Activated CD4-positive, alpha-beta T cell treated with anti-CD3 and anti-CD28 coated beads, Interleukin-2, amount 50 U/mL, for 4 hours (primary cell): ENCODE data around the gene SART3.
"Not testable (repeated sequence)": the region's sequence is repeated elsewhere in the genome, so short reads cannot be mapped to it uniquely, and the experiment has no call there.

Source experiments
- DNase-seq, 2 experiments: peaks; one replicate each; pipeline ENCODE4 v3.0.0-alpha.2; 2020

The SART3 gene

GRCh38 chr12:108518716-108519496 is 42.1 kb downstream of the SART3 start:
- DNase-seq, result no peak

GRCh38 chr12:108518101-108518715 is 42.8 kb downstream of the SART3 start:
- no peak for DNase-seq

GRCh38 chr12:108517288-108518100 is 43.5 kb downstream of the SART3 start:
- DNase-seq, result no peak

DNA sequence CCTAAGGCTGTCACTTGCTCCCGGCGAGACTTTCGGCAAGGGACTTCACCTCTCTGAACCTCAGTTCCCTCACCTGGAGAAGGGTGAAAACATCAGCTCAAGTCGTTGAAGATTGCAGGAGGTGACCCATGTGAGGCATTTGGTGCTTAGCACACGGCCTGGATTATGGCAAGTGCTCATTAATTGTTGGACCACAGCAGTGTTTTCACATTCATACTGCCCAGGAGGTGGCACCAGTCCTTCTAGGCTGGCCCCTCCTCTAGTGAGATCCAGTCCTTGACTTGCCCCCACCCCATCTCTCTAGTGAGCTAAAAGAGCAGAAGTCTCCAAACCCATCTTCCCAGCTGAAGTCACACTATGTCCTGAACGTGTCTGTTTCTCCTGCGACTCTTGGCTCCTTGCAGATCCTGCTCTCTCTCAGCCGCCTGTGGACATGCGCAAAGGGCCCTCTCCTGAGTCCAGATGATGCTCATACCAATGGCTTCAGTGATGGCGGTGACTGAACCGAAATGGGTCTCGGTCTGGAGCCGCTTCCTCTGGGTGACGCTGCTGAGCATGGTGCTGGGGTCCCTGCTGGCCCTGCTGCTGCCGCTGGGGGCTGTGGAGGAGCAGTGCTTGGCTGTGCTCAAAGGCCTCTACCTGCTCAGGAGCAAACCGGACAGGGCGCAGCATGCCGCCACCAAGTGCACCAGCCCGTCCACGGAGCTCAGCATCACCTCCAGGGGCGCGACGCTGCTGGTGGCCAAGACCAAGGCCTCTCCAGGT is 44.3 kb downstream of the SART3 start:
- DNase-seq, result no peak

DNA sequence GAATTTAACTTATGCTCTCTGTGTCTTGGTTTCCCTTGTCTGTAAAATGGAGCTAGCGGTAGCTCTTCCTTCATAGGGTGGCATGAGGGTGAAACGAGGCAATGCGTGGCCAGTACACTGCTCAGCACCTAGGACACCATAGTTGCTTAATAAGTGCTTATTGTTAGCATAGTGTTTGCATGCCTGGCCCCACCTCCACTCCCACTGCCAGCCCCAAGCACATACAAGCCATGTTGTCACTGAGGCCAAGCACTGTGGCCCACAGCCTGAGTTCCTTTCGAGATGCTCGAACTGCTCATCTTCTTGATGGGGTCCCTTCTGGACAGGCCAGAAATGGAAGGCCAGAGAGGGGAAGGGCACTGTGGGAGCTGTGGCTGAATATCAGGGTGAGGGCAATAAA is 45.1 kb downstream of the SART3 start:
- DNase-seq, result no peak

- peak; percentile 99 for DNase-seq
These were observed 45.8 kb downstream of the SART3 start, which contains the start of gene FICD for GRCh38 chr12:108514973-108515814. TSS of gene FICD (plus strand) at chr12:108515277. CDS start at chr12:108516973, 1,696 bp downstream.

DNA sequence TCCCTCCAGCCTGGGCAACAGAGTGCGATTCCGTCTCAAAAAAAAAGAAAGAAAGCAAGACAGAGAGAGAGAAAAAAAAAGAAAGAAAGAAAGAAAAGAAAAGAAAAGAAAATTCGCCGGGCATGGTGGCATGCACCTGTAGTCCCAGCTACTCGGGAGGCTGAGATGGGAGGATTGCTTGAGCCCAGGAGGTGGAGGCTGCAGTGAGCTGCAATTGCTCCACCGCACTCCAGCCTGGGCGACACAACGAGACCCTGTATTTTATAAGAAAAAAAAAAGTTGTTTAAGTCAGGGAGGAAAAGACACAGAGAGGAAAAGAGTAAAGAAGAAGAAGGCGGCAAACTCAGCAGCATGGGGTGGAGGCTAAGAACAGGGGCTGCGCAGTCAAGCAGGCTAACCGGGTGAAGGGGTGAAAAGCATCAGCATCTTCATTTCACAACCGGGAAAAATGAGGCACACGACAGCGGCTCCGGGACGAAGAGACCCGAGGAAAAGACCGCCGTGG is 46.5 kb downstream of the SART3 start:
- DNase-seq, result no peak

GRCh38 chr12:108511633-108512540 is 49.1 kb downstream of the SART3 start:
- peak; percentile 69 to 73 for DNase-seq

- no peak for DNase-seq
These were observed 50.1 kb downstream of the SART3 start for GRCh38 chr12:108510836-108511235.

DNA sequence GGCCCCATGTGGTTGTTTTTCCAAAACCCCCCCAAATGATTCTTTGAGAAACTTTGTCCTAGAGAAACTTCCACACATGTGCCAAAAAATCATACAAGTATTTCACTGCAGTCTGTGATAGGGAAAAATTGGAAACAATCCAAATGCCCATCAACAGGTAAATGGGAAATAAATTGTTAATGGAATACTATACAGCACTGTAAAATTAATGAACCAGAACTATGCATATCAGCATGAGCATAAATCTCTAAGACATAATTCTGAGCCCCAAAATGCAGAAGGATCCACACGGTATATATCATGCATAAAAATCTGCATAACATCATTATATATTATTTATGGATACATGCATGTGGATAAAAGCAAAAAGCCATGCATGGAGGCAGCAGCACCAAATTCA is 51.2 kb downstream of the SART3 start:
- DNase-seq, result no peak

DNA sequence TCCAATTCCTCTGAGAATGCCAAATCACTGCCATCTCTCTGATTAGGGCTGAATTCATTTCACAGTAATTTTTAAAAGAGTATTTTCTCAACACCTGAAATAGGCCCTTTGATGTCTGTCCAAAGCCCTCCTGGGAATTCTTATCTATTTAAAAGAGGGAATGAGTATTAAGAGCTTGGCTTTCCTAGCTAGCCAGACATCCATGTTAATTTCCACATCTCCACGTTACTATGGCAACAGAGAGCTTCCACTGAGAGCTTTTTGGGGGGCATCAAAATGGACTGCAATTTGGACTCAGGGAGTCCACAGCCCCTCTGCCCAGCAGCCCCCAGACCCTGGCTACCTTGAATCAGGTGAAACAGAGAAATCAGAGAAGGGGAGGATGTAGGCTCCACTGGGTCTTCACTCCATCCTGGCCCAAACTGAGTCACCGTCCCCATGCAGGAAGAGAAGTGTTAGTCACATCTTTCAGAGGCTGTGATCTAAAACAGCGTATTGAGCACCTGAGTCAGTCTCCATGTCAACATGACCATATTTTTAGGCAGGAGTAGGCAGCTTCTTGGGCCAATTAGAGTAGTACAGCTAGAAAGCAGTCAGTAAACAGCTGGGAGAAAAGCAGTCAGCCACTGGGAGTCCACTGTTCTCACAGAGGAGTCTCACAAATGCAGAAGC is 52.9 kb downstream of the SART3 start:
- DNase-seq, result no peak

DNA sequence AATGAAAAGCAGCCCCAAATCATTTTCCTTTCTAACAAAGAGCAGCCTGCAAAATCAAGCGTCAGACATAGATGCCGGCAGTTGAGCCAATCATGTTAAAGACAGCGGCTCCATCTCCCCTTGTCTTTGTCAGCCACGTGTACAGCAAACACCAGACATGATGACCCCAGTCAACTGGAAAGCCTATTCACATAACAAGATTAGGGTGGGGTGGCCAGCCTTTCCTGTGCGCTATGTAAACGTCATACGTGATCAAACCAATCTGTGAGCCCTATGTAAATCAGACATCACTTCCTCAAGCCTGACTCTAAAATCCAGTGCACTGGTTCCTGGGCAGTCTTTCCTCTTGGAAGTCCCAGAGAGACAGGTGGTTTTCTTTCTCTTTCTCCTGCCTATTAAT is 55.8 kb downstream of the SART3 start:
- DNase-seq, result no peak

- no peak for DNase-seq
These were observed 58.1 kb downstream of the SART3 start for GRCh38 chr12:108502922-108503321.

GRCh38 chr12:108498136-108498535 is 62.8 kb downstream of the SART3 start:
- DNase-seq, result no peak

DNA sequence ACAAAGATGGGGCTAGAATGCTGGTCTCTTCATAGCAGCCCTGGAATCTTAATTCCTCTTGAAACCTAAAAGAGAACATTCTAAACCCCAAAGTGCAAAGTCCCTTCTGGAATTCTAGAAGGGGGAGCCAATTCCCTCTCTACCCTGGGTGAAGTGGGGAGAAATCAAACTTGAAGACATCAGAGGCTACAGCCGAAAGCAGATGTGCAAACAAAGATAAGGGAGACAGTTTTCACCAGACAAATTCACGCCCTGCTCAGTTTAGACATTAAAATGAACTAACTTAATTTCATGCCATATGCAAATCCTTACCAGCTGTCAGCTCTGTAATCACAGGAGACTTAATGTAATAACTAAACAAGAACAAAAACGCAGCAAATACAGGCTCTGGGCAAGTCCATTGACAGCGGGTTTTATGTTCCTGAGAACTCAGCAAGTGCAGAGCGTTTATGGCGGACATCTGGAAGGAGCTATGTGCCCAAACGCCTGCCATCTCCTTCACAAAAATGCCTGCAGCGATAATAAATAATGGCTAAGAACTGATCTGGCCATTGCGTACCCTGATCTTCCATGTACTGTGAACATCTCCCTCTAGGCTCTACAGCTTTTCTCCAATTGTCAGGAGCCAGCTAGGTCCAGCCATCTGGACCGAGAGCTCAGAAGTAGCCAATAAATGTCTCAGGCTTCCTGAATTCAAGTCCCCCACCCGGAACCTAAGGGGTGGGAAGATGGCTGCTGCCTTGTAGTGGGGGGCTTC is 65.0 kb downstream of the SART3 start:
- DNase-seq, result no peak

GRCh38 chr12:108495054-108495453 is 65.9 kb downstream of the SART3 start:
- DNase-seq, result no peak

DNA sequence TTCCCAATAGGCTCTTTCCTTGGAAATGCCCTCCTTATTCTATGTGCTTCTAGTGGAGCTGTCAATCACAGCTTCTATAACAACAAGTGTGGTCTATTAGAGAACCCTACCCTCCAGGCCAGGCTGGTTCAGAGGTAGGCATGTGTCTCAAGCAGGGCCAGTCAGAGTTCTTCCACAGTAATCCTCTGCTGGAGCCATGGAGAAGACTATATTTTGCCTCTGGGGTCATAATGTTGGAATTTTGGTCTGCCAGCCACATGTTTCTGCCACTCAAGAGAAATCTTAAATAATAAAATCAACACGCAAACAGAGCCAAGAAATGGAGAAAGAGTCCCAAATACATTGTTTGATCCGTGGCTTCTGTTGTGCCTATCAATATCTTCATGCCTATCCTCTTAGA is 69.7 kb downstream of the SART3 start:
- no peak for DNase-seq

- DNase-seq, result not testable (repeated sequence)
These were observed 73.9 kb downstream of the SART3 start for GRCh38 chr12:108487029-108487428.

DNA sequence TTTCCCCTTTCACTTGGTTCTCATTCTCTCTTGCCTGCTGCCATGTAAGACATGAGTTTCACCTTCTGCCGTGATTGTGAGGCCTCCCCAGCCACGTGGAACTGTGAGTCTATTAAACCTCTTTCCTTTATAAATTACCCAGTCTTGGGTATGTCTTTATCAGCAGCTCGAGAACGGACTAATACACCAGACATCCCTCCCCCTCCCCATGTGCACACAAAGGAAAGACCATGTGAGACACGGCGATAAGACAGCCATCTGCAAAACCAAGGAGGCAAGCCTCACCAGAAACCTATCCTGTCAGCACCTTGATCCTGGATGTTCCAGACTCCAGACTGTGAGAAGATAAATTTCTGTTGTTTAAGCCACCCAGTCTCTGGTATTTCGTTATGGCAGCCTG is 75.6 kb downstream of the SART3 start:
- not testable (repeated sequence) for DNase-seq
